GM18526 (cell line): ENCODE data around the gene INO80D.

ENCODE experiments used
- POLR2A ChIP-seq: IDR thresholded peaks from 3 replicates; pipeline ENCODE4 v1.6.1; 2011; ENCODE audit not compliant: insufficient read length; ENCODE audit errors: extremely low read depth

INO80D gene

GRCh38 chr2:205996161-205996560 is 89.8 kb downstream of the INO80D start:
- no peak for TF ChIP-seq POLR2A

DNA sequence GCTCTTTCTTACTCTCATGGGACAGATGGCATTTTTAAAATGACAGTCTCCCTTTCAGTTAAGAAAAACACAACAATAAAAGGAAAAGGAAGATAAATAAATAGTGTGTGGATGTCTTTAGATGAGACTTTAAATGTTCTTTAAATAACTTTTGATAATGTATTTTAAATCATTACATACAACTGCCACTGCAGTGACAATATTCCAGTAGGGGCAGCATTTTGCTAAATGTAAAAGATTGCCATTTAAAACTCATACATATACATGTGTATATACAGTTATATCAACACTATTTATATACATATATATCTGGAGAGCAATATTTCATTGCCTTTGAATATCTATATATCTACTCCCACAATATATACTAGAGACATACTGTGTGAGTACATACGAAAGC is 90.7 kb downstream of the INO80D start:
- no peak for TF ChIP-seq POLR2A

- no peak for TF ChIP-seq POLR2A
Measured at GRCh38 chr2:205994344-205994743, 91.6 kb downstream of the INO80D start.

DNA sequence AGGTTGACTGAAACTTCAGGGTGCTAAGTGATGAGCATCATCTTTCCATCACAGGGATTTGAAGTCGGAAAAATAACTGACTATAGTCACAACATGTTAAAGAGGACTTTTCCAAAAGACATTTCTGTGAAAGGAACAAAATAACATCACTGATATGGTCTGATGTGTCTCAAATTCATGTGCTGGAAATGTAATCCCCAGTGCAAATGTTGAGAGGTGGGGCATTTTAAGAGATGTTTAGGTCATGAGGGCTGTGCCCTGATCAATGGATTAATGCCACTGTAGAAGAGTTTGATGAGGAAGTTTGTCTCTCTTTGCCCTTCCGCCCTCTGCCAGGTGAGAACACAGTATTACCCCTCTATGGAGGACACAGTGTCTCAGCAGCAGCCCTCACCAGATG is 95.9 kb downstream of the INO80D start:
- TF ChIP-seq POLR2A = no peak

- TF ChIP-seq POLR2A = no peak
Measured at GRCh38 chr2:205989271-205990071, 96.5 kb downstream of the INO80D start.

- TF ChIP-seq POLR2A = no peak
Measured at GRCh38 chr2:205988274-205988673, 97.7 kb downstream of the INO80D start.

DNA sequence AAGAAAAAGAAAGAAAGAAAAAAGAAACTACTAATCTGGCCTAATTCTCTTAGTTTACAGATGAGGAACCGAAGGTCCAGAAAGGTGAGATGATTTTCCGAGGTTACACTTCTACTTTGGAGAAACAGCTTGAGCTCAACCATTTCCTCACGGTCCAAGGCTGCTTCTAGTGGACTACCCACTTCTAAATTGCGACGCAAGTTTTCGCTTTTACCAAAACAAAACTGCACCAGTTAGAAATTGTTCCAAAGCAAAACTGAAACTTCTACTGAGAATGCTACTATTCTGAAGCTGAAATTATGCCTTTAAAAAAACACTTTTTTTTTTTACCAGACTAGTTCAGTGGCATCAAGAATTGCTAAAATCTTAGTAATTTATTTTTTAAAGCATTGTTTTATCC is 101.6 kb downstream of the INO80D start:
- no peak for TF ChIP-seq POLR2A

GRCh38 chr2:205982776-205983327 is 103.1 kb downstream of the INO80D start:
- TF ChIP-seq POLR2A = no peak

- TF ChIP-seq POLR2A = no peak
Measured at GRCh38 chr2:205976120-205976814, 109.7 kb downstream of the INO80D start.

- TF ChIP-seq POLR2A = no peak
Measured at GRCh38 chr2:205975082-205975949, 110.7 kb downstream of the INO80D start.

GRCh38 chr2:205972113-205972512 is 113.9 kb downstream of the INO80D start:
- TF ChIP-seq POLR2A = no peak

DNA sequence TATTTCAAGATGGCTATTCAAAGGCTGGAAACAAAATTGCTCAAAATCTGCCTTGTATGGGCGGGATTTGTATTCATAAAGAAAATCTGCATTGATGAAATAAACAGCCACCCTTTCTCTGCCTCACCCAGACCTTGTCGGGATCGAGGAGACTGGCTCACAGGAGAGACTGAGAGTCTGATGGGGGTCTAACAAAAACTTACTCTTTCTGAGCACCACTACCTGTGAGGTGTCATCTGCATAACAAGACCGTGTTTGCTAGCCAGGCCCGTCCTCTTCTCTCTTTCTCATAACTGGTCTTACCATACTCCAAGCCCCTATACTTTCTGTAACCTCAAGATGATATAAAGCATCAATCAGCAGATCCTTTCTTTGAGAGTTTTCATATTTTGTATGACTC is 115.6 kb downstream of the INO80D start:
- TF ChIP-seq POLR2A = no peak

DNA sequence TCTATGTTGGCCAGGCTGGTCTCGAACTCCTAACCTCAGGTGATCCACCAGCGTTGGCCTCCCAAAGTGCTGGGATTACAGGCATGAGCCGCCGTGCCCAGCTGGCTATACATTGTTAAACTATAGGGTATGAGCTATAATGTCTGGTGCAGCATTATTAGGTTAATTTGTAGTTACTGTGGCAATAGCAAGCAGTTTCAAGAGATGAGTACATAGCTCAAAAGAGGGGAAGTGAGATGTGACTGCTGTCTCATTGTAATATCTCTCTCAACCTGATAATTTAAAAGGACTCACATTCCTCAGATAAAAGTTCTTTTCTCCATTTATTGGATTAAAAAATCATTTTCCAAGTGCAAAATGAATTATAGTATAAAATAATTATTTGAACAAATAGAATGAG is 116.4 kb downstream of the INO80D start:
- no peak for TF ChIP-seq POLR2A

DNA sequence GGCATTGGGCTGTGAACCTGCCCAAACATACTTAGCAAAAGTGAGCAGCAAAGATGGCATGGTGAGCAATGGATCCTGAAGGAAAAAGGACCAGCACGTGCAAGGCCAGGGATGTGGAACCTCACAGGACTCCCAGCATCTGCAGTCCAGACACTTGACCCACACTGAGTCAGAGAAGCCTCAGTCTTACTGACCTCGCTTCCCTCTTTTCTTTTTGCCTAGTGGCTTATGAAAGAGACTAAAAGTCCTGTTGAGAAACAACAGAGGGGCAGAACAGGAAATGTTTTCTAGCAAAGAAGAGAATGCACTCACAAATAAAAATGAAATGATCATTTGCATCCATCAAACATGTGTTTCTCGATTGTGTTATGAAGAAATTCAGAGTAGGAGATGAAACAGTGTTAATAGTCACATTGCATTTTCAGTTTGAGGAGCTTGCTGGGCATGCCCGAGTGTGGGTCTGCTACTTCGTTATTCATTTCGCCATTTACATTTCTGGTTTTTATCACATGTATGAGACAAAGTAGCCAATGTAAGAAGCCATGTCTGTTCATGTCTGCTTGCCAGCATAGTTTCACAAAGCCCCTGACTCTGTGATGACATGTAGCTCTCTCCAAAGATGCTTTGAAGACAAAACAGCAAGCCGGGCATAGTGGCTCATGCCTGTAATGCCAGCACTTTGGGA is 118.4 kb downstream of the INO80D start:
- TF ChIP-seq POLR2A = no peak

DNA sequence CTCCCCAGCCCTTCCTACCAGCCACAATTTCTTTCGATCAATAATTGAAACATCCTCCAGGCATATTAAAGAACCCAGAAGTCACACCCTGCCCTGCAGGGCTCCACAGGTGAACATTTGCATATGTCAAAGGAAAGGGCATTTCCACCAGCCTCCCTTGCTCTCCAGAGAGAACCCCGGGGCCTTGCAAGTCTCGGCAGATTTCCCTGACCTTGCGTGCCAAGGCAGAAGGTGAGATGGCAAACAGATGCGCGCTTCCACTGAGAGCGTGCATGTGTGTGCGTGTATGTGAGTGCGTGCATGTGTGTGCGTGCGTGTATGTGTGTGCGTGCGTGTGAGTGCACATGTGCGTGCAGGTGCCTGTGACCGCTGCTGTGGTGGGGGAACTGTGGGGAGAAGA is 120.3 kb downstream of the INO80D start:
- no peak for TF ChIP-seq POLR2A
